Breast epithelium (tissue), 3 donors: ENCODE data around the gene FBXO31.

Experiments
- CTCF ChIP-seq, 3 donors: fragments of 450-650 bp; IDR thresholded peaks; one replicate each; pipeline ENCODE4 v1.5.1; 2016 to 2017; ENCODE audit warnings: antibody characterized with exemption in 3 of 3, mild to moderate bottlenecking in 3 of 3, moderate library complexity in 3 of 3
- POLR2A ChIP-seq: fragments of 450-650 bp; IDR thresholded peaks from one replicate; pipeline ENCODE4 v1.6.1; 2016; ENCODE audit warnings: antibody characterized with exemption, mild to moderate bottlenecking, moderate library complexity
- POLR2AphosphoS5 ChIP-seq, 3 donors: sonication (generic); formaldehyde crosslinking; IDR thresholded peaks; one replicate each; pipeline ENCODE4 v1.6.1; 2017; ENCODE audit warnings: antibody characterized with exemption in 3 of 3

GRCh38 chr16:87286839-87287626 is 96.5 kb downstream of the FBXO31 start:
- TF ChIP-seq POLR2A, result no peak
- TF ChIP-seq CTCF (IDR thresholded peaks at IDR 0.05), result no peak
- no peak for TF ChIP-seq POLR2AphosphoS5 (IDR thresholded peaks at IDR 0.05)
